Measurements from ENCODE around the gene AKR1C8.
"Not testable (repeated sequence)": the region's sequence is repeated elsewhere in the genome, so short reads cannot be mapped to it uniquely, and the experiment has no call there.

AKR1C8 gene

GRCh38 chr10:5184987-5185775 is at the start of gene AKR1C8:
Gene AKR1C8, minus strand, starts transcription at chr10:5185150. Its CDS starts 46 bp downstream, at chr10:5185104.
- FAIRE-seq: no peak

- FAIRE-seq: no peak
These were observed 49.3 kb upstream of the AKR1C8 start for GRCh38 chr10:5234106-5234860.

- FAIRE-seq: no peak
These were observed 48.4 kb upstream of the AKR1C8 start for GRCh38 chr10:5233324-5233723.

- no peak for FAIRE-seq
These were observed 44.1 kb upstream of the AKR1C8 start for GRCh38 chr10:5229019-5229418.

GRCh38 chr10:5222942-5223341 is 38.0 kb upstream of the AKR1C8 start:
- FAIRE-seq: not testable (repeated sequence)

GRCh38 chr10:5219262-5219661 is 34.3 kb upstream of the AKR1C8 start:
- no peak for FAIRE-seq

- no peak for FAIRE-seq
These were observed 31.9 kb upstream of the AKR1C8 start for GRCh38 chr10:5216801-5217200.

- FAIRE-seq: no peak
These were observed 27.0 kb upstream of the AKR1C8 start for GRCh38 chr10:5211696-5212536.

- FAIRE-seq: not testable (repeated sequence)
These were observed 25.3 kb upstream of the AKR1C8 start for GRCh38 chr10:5210261-5210660.

- not testable (repeated sequence) for FAIRE-seq
These were observed 24.8 kb upstream of the AKR1C8 start for GRCh38 chr10:5209776-5210175.

- no peak for FAIRE-seq
These were observed 21.8 kb upstream of the AKR1C8 start for GRCh38 chr10:5206799-5207198.

- FAIRE-seq: no peak
These were observed 14.4 kb upstream of the AKR1C8 start for GRCh38 chr10:5199398-5199797.

GRCh38 chr10:5198386-5198785 is 13.4 kb upstream of the AKR1C8 start:
- no peak for FAIRE-seq

- FAIRE-seq: no peak
These were observed 11.8 kb upstream of the AKR1C8 start, which contains the start of gene AKR1C4 for GRCh38 chr10:5196702-5197113. Gene AKR1C4, plus strand, starts transcription at chr10:5196837. Its CDS starts 31 bp downstream, at chr10:5196868.

GRCh38 chr10:5195727-5196374 is 10.9 kb upstream of the AKR1C8 start:
- peak; percentile 72 for FAIRE-seq

- no peak for FAIRE-seq
These were observed 9.5 kb upstream of the AKR1C8 start for GRCh38 chr10:5194431-5194830.

- FAIRE-seq: no peak
These were observed 3.4 kb upstream of the AKR1C8 start for GRCh38 chr10:5188358-5188757.

GRCh38 chr10:5187867-5188266 is 2.9 kb upstream of the AKR1C8 start:
- no peak for FAIRE-seq

GRCh38 chr10:5183923-5184322 is 1.0 kb downstream of the AKR1C8 start:
- FAIRE-seq: no peak

GRCh38 chr10:5180503-5180902 is 4.4 kb downstream of the AKR1C8 start:
- not testable (repeated sequence) for FAIRE-seq

- not testable (repeated sequence) for FAIRE-seq
These were observed 9.4 kb downstream of the AKR1C8 start for GRCh38 chr10:5175581-5175980.

GRCh38 chr10:5168897-5169420 is 16.0 kb downstream of the AKR1C8 start:
- no peak for FAIRE-seq

Data from islet of Langerhans (tissue), 1 donor.